Measurements from ENCODE around the gene WDR90. TPM values are rescaled to one million over a fixed set of nuclear protein-coding genes. Genes with fewer than 3 reads are reported as not detected.

WDR90 gene
- total and polyA plus RNA-seq, 10 of the 15 experiments (the other 5 are each of a cell fraction or from before 2014, with no cell fraction given): 2.0 to 65.0 (median 16.7) TPM

GRCh38 chr16:648781-649589 lies at the start of gene WDR90 (continued):
- peak; percentile 70; the same call in 1 of the 2 replicates for TF ChIP-seq GATAD2B (conservative IDR thresholded peaks at IDR 0.05; ENCODE audit: low read depth)
- peak; percentile 92 for TF ChIP-seq IKZF1 (conservative IDR thresholded peaks at IDR 0.05)

GRCh38 chr16:600781-601180 lies 48.4 kb upstream of the WDR90 start:
- in situ Hi-C loops (cut with MboI): no loop called here
- WGBS (ENCODE audit: insufficient coverage, insufficient replicate concordance, low lambda C conversion rate, missing lambda C conversion rate): 42% methylated on average over 7 of the region's 7 CpGs
- TF ChIP-seq CHD4 (IDR thresholded peaks at IDR 0.05) (no peak), CTCF (IDR thresholded peaks at IDR 0.05 in 2 of 3, conservative IDR thresholded peaks at IDR 0.05 in 1 of 3; ENCODE audit: control insufficient read depth in 2 of 3, extremely low read depth in 1 of 3, insufficient read depth in 1 of 3, low read depth in 3 of 3, low read length in 3 of 3) (peak; percentile 13 to 28 (median 22); a peak in 3 of 6 replicates), TBL1XR1 (IDR thresholded peaks at IDR 0.05; ENCODE audit: low read depth, low read length) (no peak), ZNF592 (IDR thresholded peaks at IDR 0.05) (no peak), IRF5 (IDR thresholded peaks at IDR 0.05; ENCODE audit: borderline replicate concordance) (no peak), TCF7 (IDR thresholded peaks at IDR 0.05; ENCODE audit: borderline replicate concordance) (no peak), FOXM1 (IDR thresholded peaks at IDR 0.05; ENCODE audit: low read depth, low read length) (no peak), SMARCA5 (IDR thresholded peaks at IDR 0.05) (no peak), MYC (IDR thresholded peaks at IDR 0.05; ENCODE audit: insufficient read depth, insufficient read length, insufficient replicate concordance, low read length, severe bottlenecking) (no peak), STAT3 (IDR thresholded peaks at IDR 0.05; ENCODE audit: low read depth, low read length) (no peak), SMC3 (IDR thresholded peaks at IDR 0.05; ENCODE audit: borderline replicate concordance, low read length) (peak; percentile 13; the same call in 1 of the 2 replicates), KLF5 (IDR thresholded peaks at IDR 0.05; ENCODE audit: partially characterized antibody) (no peak)

More at GRCh38 chr16:600781-601180, 48.4 kb upstream of the WDR90 start:
- Histone ChIP-seq H3K79me2 (ENCODE audit: control insufficient read depth, insufficient read depth, low read length) (no peaks in the 10 kb centered on the region), H3K27ac (ENCODE audit: control insufficient read depth, insufficient read depth) (no peak overlapping the region), H3K4me3 (no peak overlapping the region), H4K20me1 (ENCODE audit: control insufficient read depth, insufficient read depth) (no peaks in the 10 kb centered on the region), H3K9me3 (replicated peaks; ENCODE audit: control insufficient read depth, insufficient read depth, low read length) (no peaks in the 10 kb centered on the region; the same call in 2 of the 3 replicates), H3K36me3 (ENCODE audit: control insufficient read depth in 2 of 2, insufficient read depth in 2 of 2, low read length in 1 of 2) (peaks cover 0 to 4% of the 10 kb centered on the region in 2 experiments; a peak in 2 of 4 replicates), H2AFZ (ENCODE audit: control insufficient read depth, low read depth, low read length) (no peak overlapping the region), H3K9ac (ENCODE audit: control insufficient read depth, insufficient read depth, low read length) (no peak overlapping the region), H3K4me1 (ENCODE audit: control insufficient read depth, insufficient read depth, low read length) (no peaks in the 10 kb centered on the region; the same call in 1 of the 2 replicates), H3K27me3 (replicated peaks in 1 of 2; ENCODE audit: control insufficient read depth in 2 of 2, insufficient read depth in 2 of 2, low read length in 1 of 2) (no peaks in the 10 kb centered on the region), H3K4me2 (ENCODE audit: control insufficient read depth, insufficient read depth) (no peak overlapping the region)
- ChIA-PET POLR2A (no interaction called here), SMC1A (ENCODE audit: uncharacterized antibody, unreplicated experiment) (interaction anchor here (1.1 kb wide), 1 partner anchor 75 kb away, joined by 3 read pairs; no protein-coding TSS in a partner anchor), RAD21 (ENCODE audit: unreplicated experiment) (interaction anchor here (1.4 kb wide), 1 partner anchor 74 kb away, joined by 3 read pairs; the partner anchor contains the start of gene CAPN15), CTCF (interaction anchor here (0.6 to 2.0 kb wide), 4 partner anchors 9 to 166 kb away, joined by 3 to 5 read pairs (median 4); partner anchors contain the start of gene NHLRC4)
- intact Hi-C loops (cut with micrococcal nuclease; ENCODE audit: unreplicated experiment): no loop called here
- FAIRE-seq (no peak), ATAC-seq (peak; percentile 58), DNase-seq (ENCODE audit: low read depth, low spot score) (no peak)
- no TSS peak for BruUV-seq (replicated peaks)
